Measurements from ENCODE around the gene PRDM16.

PRDM16 gene

GRCh38 chr1:3410142-3410925, 341.3 kb downstream of the PRDM16 start:
- DNase-seq, result no peak

GRCh38 chr1:3411806-3412205, 342.8 kb downstream of the PRDM16 start:
- DNase-seq, result no peak

GRCh38 chr1:3412376-3412775, 343.4 kb downstream of the PRDM16 start:
- DNase-seq, result no peak

GRCh38 chr1:3413975-3414710, 345.1 kb downstream of the PRDM16 start:
- no peak for DNase-seq

GRCh38 chr1:3415260-3416090, 346.5 kb downstream of the PRDM16 start:
- no peak for DNase-seq

GRCh38 chr1:3417082-3417739, 348.2 kb downstream of the PRDM16 start:
- DNase-seq, result no peak

GRCh38 chr1:3417934-3418333, 348.9 kb downstream of the PRDM16 start:
- DNase-seq, result no peak

- no peak for DNase-seq
Measured at GRCh38 chr1:3418600-3418999, 349.6 kb downstream of the PRDM16 start.

GRCh38 chr1:3419415-3420204, 350.6 kb downstream of the PRDM16 start:
- DNase-seq, result no peak

GRCh38 chr1:3420218-3420951, 351.4 kb downstream of the PRDM16 start:
- DNase-seq, result no peak

GRCh38 chr1:3422638-3423037, 353.6 kb downstream of the PRDM16 start:
- no peak for DNase-seq

- no peak for DNase-seq
Measured at GRCh38 chr1:3423245-3423829, 354.3 kb downstream of the PRDM16 start.

GRCh38 chr1:3423896-3424611, 355.1 kb downstream of the PRDM16 start:
- DNase-seq, result no peak

- DNase-seq, result no peak
Measured at GRCh38 chr1:3425486-3426215, 356.6 kb downstream of the PRDM16 start.

- DNase-seq, result no peak
Measured at GRCh38 chr1:3426956-3427535, 358.0 kb downstream of the PRDM16 start.

- no peak for DNase-seq
Measured at GRCh38 chr1:3427711-3428704, 359.0 kb downstream of the PRDM16 start.

- no peak for DNase-seq
Measured at GRCh38 chr1:3428899-3429298, 359.9 kb downstream of the PRDM16 start.

GRCh38 chr1:3429320-3429719, 360.3 kb downstream of the PRDM16 start:
- no peak for DNase-seq
